ENCODE data around the gene SLC12A7.

GRCh38 chr5:1140171-1140817, 28.4 kb upstream of the SLC12A7 start:
- TF ChIP-seq CTCF (conservative IDR thresholded peaks at IDR 0.05) = peak; percentile 99
- TF ChIP-seq EZH2 (IDR thresholded peaks at IDR 0.05; ENCODE audit: low read depth) = no peak

All from PC-9 (cell line).